Skeletal muscle satellite cell (primary cell): Measurements from ENCODE around the gene VTA1.
"Not testable (repeated sequence)": the region's sequence is repeated elsewhere in the genome, so short reads cannot be mapped to it uniquely, and the experiment has no call there.

Experiments
- H3K27me3 ChIP-seq: 2 replicates; pipeline ENCODE4 v1.7.0; 2013; ENCODE audit warnings: low read length; ENCODE audit not compliant: control insufficient read depth, insufficient read depth
- H3K36me3 ChIP-seq: 2 replicates; pipeline ENCODE4 v1.7.0; 2013; ENCODE audit warnings: mild to moderate bottlenecking, control low read depth, low read length; ENCODE audit not compliant: insufficient read depth
- H3K4me1 ChIP-seq: 2 replicates; pipeline ENCODE4 v1.7.0; 2013; ENCODE audit warnings: low read length; ENCODE audit not compliant: control insufficient read depth, insufficient read depth
- H3K4me2 ChIP-seq: 2 replicates; pipeline ENCODE4 v1.7.0; 2013; ENCODE audit warnings: mild to moderate bottlenecking, low read length
- H3K4me3 ChIP-seq: 2 replicates; pipeline ENCODE4 v1.7.0; 2013; ENCODE audit warnings: low read length
- H3K9ac ChIP-seq: 2 replicates; pipeline ENCODE4 v1.7.0; 2013; ENCODE audit warnings: mild to moderate bottlenecking, low read depth, low read length, moderate library complexity
- H3K9me3 ChIP-seq: replicated peaks from 2 replicates; pipeline ENCODE4 v1.7.0; 2013; ENCODE audit warnings: mild to moderate bottlenecking, control low read depth, low read length

Gene VTA1

GRCh38 chr6:142172758-142173157 lies 25.7 kb downstream of the VTA1 start:
- H3K4me1 ChIP-seq, result no peaks in the 10 kb centered on the region
- no peak overlapping the region for H3K9ac ChIP-seq
- H3K36me3 ChIP-seq, result peaks cover 44% of the 10 kb centered on the region
- H3K4me3 ChIP-seq, result no peak overlapping the region
- no peaks in the 10 kb centered on the region for H3K9me3 ChIP-seq
- H3K27me3 ChIP-seq, result no peaks in the 10 kb centered on the region
- no peak overlapping the region for H3K4me2 ChIP-seq

- Histone ChIP-seq H3K4me2 (no peak overlapping the region), H3K36me3 (peaks cover 46% of the 10 kb centered on the region), H3K9me3 (no peaks in the 10 kb centered on the region), H3K9ac (no peak overlapping the region), H3K4me1 (no peaks in the 10 kb centered on the region), H3K27me3 (no peaks in the 10 kb centered on the region), H3K4me3 (no peak overlapping the region)
Measured at GRCh38 chr6:142173980-142174379, 26.9 kb downstream of the VTA1 start.

GRCh38 chr6:142174703-142175102 lies 27.6 kb downstream of the VTA1 start:
- Histone ChIP-seq H3K4me3 (no peak overlapping the region), H3K4me2 (no peak overlapping the region), H3K4me1 (no peaks in the 10 kb centered on the region), H3K36me3 (peaks cover 41% of the 10 kb centered on the region), H3K27me3 (no peaks in the 10 kb centered on the region), H3K9me3 (no peaks in the 10 kb centered on the region), H3K9ac (no peak overlapping the region)

- Histone ChIP-seq H3K36me3 (peaks cover 29% of the 10 kb centered on the region), H3K4me3 (no peak overlapping the region), H3K4me2 (no peak overlapping the region), H3K9me3 (no peaks in the 10 kb centered on the region), H3K27me3 (no peaks in the 10 kb centered on the region), H3K9ac (no peak overlapping the region), H3K4me1 (no peaks in the 10 kb centered on the region)
Measured at GRCh38 chr6:142178129-142178528, 31.1 kb downstream of the VTA1 start.

- peaks cover 13% of the 10 kb centered on the region for H3K36me3 ChIP-seq
- H3K4me1 ChIP-seq, result peaks cover under 1% of the 10 kb centered on the region
- no peak overlapping the region for H3K9ac ChIP-seq
- H3K9me3 ChIP-seq, result no peaks in the 10 kb centered on the region
- no peaks in the 10 kb centered on the region for H3K27me3 ChIP-seq
- no peak overlapping the region for H3K4me3 ChIP-seq
- no peak overlapping the region for H3K4me2 ChIP-seq
Measured at GRCh38 chr6:142182004-142182403, 34.9 kb downstream of the VTA1 start.

GRCh38 chr6:142183351-142183750 lies 36.3 kb downstream of the VTA1 start:
- no peaks in the 10 kb centered on the region for H3K27me3 ChIP-seq
- no peak overlapping the region for H3K9ac ChIP-seq
- peaks cover 3% of the 10 kb centered on the region for H3K4me1 ChIP-seq
- H3K36me3 ChIP-seq, result no peaks in the 10 kb centered on the region
- H3K4me3 ChIP-seq, result no peak overlapping the region
- no peaks in the 10 kb centered on the region for H3K9me3 ChIP-seq
- H3K4me2 ChIP-seq, result no peak overlapping the region

GRCh38 chr6:142184307-142184706 lies 37.2 kb downstream of the VTA1 start:
- Histone ChIP-seq H3K27me3 (no peaks in the 10 kb centered on the region), H3K9me3 (no peaks in the 10 kb centered on the region), H3K4me1 (peaks cover 3% of the 10 kb centered on the region), H3K4me3 (no peak overlapping the region), H3K9ac (no peak overlapping the region), H3K36me3 (no peaks in the 10 kb centered on the region), H3K4me2 (no peak overlapping the region)

- Histone ChIP-seq H3K4me1 (peaks cover 3% of the 10 kb centered on the region), H3K36me3 (no peaks in the 10 kb centered on the region), H3K9ac (no peak overlapping the region), H3K4me3 (no peak overlapping the region), H3K27me3 (no peaks in the 10 kb centered on the region), H3K4me2 (no peak overlapping the region), H3K9me3 (no peaks in the 10 kb centered on the region)
Measured at GRCh38 chr6:142185641-142186040, 38.6 kb downstream of the VTA1 start.

- Histone ChIP-seq H3K4me1 (peaks cover 3% of the 10 kb centered on the region), H3K4me3 (no peak overlapping the region), H3K9ac (no peak overlapping the region), H3K9me3 (no peaks in the 10 kb centered on the region), H3K4me2 (no peak overlapping the region), H3K36me3 (peaks cover 4% of the 10 kb centered on the region), H3K27me3 (no peaks in the 10 kb centered on the region)
Measured at GRCh38 chr6:142187209-142187608, 40.1 kb downstream of the VTA1 start.

- H3K9ac ChIP-seq, H3K4me3 ChIP-seq, H3K4me1 ChIP-seq, H3K4me2 ChIP-seq, H3K9me3 ChIP-seq, H3K27me3 ChIP-seq, H3K36me3 ChIP-seq: not testable (repeated sequence)
Measured at GRCh38 chr6:142188341-142188740, 41.3 kb downstream of the VTA1 start.

GRCh38 chr6:142189057-142189456 lies 42.0 kb downstream of the VTA1 start:
- no peaks in the 10 kb centered on the region for H3K9me3 ChIP-seq
- H3K36me3 ChIP-seq, result peaks cover 7% of the 10 kb centered on the region
- H3K4me1 ChIP-seq, result peaks cover 3% of the 10 kb centered on the region
- no peak overlapping the region for H3K4me3 ChIP-seq
- H3K27me3 ChIP-seq, result no peaks in the 10 kb centered on the region
- no peak overlapping the region for H3K9ac ChIP-seq
- no peak overlapping the region for H3K4me2 ChIP-seq

GRCh38 chr6:142192343-142192742 lies 45.3 kb downstream of the VTA1 start:
- H3K4me1 ChIP-seq, result peaks cover 12% of the 10 kb centered on the region
- H3K9ac ChIP-seq, result no peak overlapping the region
- no peak overlapping the region for H3K4me2 ChIP-seq
- H3K27me3 ChIP-seq, result no peaks in the 10 kb centered on the region
- no peaks in the 10 kb centered on the region for H3K9me3 ChIP-seq
- H3K4me3 ChIP-seq, result no peak overlapping the region
- peaks cover 7% of the 10 kb centered on the region for H3K36me3 ChIP-seq
